ENCODE results near the gene MTCL1.

MTCL1 gene

DNA sequence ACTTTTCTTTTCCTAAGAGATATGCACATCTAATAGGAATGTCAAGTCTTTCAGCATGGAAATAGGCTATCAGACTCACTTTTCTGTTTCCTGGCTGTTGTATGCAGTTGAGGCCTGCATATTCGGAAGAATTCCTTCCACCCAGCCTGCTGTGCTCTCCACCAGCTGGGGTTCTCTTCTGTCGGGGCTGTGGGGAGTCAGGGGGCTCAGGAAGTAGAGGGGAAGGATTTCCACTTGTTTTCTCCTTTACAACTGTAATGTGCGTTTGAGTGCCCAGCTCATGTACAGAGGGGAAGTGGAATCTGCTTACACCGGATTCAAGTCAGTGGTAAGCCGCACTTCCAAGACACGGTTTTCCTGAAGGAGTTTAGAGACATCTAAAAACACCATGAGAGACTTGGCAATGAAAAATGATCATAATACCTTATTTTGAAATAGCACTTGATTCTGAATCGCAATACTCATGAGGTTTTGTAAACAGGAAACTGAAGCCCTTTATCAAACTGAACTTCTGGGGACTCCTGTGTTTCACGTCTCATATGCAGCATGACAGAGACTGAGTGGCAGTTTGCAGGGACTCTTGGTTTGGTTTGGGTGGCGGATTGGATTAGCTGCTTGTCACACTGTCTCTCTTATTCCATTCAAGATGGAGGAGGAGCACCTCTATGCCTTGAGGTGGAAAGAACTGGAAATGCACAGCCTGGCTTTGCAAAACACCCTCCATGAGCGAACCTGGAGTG lies 90.4 kb downstream of the MTCL1 start:
- no peak for DNase-seq

- DNase-seq, result no peak
Measured at GRCh38 chr18:8797206-8797605, 91.8 kb downstream of the MTCL1 start.

DNA sequence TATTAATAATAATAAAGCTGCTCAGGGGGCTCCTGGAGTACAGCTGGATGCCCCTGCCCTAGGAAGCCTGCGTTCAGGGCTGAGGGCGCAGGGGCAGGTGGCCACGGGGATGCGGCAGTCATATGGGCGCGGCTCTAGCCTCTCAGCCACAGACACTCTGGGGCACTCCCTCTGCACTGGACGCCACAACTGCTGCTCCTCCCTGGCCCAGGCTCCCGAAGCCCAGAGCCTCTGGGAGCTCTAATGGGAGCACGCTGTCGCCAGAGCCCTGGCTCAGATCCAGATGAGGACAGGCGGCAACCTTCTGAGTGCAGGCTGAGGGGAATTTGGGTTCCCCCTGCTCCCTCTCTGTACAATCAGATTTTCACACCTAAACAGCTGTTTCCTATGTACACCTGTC lies 93.6 kb downstream of the MTCL1 start:
- no peak for DNase-seq

DNA sequence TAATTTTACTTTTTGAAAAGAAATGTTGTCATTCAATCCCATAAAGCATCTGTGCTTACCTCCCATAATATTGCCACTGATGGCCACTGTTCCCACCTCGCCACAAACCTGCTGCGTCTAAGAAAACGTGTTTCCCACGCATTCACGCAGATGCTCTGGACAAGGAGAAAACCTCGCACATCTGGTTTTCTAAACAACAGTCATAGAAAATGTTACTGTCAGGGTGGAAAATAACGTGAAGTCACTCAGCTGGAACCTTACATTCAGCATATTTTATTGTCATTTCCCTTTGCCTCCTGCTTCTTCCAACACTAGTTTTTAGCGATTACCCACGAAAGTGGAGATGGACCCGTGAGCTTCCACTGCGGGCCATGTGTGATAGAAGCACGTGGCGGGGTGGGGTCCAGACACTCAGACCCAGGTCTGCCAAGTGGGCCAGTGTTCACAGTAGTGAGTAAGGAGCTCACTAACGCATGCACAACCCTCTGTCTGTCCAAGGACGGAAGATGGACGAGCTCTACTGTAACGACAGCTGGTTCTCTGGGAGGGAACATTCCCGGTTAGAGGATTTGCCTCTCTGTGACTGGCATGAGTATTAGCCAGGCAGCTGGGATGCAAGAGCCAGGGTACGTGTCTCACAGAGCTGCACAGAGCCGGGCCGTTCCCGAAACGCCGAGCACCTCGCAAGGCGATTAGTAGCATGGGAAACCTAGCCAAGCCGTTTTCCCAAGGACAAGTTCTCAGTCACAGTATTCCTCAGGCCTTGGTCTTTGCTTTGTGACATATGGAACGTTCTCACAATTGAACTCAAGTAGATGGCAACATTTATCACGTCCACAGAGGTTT lies 94.5 kb downstream of the MTCL1 start:
- no peak for DNase-seq

DNA sequence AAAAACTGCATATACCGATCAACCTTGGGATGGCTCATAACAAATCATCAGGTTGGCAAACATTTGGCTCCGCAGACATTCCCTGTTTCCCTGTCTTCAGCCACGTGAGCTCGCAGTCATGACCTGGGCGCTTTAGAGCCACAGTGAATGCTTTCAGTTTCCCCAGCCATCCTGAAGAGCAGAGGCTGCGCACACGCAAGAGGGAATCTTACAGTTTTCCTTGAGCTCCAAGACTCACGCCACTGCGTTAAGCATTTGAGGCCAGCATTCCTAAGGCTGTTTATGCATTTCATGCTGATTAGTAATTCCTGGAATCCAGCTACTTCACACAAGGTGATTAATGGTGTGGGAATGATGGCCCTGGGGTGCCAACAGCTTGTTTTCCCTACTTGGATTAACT lies 95.1 kb downstream of the MTCL1 start:
- DNase-seq, result peak; percentile 37 to 71

- DNase-seq, result no peak
Measured at GRCh38 chr18:8800876-8801262, 95.5 kb downstream of the MTCL1 start.

DNA sequence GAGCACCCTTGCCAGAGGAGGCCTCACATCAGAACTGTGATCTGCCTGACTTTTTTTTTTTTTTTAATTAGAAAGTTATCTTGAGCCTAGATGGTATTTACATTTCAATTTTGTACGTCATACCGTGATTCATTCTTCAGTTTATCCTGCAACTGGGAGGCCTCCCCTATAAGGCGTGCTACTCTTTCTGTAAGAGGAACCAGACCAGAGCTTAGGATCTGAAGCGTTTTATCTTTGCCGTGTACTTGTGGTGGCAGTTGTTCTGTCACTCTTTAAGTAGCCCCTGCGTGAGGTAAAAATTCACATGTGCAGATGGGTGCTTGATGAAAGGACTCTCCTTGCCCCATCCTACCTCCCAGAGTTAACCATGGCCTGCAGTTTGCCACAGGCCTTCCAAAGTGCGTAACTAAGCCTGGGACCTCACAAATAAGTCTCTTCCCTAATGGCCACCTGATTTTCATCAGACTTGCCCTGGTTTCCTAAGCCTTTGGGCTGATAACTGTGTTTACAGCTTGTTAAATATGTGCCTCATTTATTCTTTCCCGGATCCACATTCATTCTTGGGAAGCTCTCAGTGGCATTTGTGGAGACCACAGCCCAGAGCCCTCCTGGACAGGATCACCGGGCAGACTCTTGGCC lies 96.0 kb downstream of the MTCL1 start:
- DNase-seq, result no peak

GRCh38 chr18:8802017-8802672 lies 96.8 kb downstream of the MTCL1 start:
- DNase-seq, result no peak

DNA sequence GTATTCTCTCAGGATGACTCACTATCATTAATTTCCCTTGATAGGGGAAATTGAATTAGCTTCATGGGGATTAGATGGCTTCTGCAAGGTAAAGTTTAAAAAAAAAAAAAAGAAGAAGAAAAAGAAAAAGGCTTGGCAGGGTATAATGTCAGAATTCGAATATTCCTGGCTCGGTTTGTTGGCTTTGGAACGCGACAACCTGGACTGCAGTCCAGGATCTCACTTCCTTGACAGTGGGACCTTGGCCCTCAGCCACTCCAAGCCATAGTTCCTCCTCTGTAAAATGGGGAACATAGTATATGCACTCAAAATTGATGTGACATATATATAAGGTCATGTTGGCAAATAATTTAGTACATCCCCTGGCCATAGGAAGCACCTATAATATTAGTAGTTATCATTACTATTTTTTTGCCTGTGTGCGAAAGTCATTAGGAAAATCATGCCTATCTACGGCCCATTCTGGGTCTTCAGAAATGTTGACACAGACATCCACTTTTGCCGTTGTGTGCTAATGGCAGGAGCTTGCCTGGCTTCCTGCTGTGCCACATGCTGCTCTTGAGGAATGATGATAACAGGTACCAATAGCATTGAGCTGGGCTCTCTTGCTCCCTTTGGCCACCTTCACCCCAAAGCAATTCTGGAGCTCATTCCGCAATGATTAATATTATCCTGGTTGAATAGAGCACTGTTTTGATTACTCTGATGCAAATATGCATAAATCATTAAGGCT lies 97.9 kb downstream of the MTCL1 start:
- no peak for DNase-seq

DNA sequence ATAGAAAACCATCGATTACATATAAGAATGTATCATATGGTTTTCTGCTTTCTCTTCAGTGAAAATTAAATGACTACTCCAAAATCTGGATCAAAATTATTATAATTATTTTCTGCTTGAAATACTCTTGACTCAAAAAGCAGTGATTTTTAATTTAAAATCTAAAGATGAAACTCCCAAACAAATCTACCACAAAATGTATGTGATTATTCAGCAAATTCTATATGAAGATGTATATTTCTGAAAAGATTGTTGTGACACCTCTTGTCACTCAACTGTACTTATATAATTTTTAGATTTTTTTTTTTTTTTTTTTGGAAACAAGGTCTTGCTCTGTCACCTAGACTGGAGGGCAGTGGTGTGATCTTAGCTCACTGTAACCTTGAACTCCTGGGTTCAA lies 98.6 kb downstream of the MTCL1 start:
- no peak for DNase-seq

DNA sequence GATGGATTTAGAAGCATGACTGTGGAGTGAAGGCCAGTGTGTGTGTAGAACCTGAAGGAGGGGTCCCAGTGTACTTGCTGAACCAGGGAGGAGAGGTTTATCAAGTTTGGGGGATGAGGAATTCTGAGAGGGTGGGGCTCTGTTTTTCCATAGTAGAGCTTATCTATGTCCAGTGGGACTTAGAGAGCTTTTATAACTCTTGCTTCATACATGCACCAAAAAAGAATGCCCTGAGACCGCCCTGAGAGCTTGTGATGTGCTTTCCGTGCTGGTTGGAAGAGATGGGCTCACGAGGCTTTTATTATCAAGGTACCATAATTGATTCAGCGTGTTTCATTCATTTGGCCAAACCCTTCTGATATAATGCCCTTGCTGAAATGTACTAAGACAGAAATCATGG lies 100.2 kb downstream of the MTCL1 start:
- DNase-seq, result no peak

DNA sequence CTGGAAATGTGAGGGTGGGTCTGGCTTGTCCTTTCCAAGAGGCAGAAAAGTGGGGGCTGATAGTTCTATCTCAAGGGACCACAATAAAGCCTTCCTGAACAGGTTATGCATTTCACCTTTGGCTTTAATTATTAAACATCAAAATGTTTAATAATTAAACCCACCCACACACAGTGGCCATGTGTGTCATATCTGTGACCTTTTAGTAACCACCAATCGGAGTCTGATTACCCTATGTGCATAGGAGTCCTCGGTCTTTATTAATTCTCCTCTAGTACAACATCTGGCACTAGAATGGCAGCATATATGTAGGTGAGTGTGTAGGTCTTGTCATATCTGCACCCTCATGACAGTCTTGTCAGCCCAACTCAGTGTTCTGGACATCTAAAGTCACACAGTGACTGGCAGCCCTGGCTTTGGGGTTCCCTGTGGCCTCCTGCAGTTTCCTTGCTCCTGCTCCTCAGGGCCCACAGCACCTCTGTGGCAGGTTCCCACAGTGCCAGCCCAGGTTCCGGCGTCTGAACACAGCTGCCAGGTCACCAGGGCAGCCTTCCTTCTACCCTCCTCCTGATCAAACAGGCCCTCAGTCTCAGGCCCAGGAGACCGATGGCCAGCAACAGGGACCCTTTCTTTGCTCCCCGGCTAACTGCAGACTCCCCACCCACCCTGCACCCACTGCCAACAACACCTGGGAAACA lies 100.9 kb downstream of the MTCL1 start:
- no peak for DNase-seq

GRCh38 chr18:8806798-8807487 lies 101.6 kb downstream of the MTCL1 start:
- DNase-seq, result no peak

DNA sequence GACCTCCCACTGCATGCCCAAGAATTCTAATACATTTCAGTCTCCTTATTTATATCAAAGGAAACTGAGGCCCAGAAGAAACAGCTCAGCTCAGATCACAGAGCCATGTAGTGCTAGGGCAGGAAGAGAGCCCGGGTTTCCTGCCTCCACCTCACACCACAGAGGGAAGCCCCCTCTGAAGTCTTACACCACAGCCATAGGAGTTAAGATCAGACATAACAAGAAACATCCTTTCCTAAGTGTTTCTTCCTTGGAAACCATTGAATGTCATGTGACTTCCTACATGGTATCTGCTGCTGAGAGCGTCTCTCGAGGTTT lies 102.1 kb downstream of the MTCL1 start:
- no peak for DNase-seq

GRCh38 chr18:8808001-8808400 lies 102.6 kb downstream of the MTCL1 start:
- DNase-seq, result no peak

DNA sequence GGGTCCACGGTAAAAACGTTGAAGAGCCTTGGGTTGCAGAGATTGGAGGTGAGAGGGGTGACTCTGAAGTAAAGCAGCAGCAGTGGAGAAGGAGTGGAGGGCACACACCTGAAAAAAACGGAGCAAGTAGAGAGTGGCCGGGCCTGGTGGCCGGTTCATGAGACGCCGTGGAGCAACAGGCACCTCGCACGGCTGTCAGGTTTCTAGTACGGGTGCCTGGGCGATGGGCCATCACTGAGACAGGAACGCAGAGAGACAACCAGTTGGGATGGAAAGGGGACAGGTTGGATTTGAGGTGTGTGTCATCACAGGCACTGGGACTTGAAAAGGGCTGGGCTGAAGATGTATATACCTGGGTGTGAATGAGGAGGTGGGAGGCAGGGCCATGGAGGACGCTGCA lies 104.2 kb downstream of the MTCL1 start:
- no peak for DNase-seq

GRCh38 chr18:8810157-8810556 lies 104.8 kb downstream of the MTCL1 start:
- DNase-seq, result no peak

GRCh38 chr18:8811115-8811514 lies 105.8 kb downstream of the MTCL1 start:
- no peak for DNase-seq

DNA sequence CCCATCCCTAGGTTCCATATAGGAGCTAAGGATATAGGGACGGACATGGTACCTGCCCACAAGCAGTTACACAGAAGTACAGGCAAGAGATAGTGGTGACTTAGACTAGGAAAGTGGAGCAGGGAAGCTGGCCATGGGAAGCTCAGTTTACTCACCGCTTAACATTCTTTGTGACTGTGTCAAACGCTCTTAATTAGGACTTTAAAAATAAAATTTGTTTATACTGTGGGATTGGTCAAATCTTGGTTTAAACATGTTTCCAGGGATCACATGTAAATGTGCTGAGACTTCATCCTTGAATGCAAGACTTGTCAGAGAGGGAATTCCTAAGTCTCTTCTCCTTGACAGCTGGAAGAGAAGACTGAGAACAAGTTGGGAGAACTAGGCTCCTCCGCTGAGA lies 107.3 kb downstream of the MTCL1 start:
- DNase-seq, result no peak

DNA sequence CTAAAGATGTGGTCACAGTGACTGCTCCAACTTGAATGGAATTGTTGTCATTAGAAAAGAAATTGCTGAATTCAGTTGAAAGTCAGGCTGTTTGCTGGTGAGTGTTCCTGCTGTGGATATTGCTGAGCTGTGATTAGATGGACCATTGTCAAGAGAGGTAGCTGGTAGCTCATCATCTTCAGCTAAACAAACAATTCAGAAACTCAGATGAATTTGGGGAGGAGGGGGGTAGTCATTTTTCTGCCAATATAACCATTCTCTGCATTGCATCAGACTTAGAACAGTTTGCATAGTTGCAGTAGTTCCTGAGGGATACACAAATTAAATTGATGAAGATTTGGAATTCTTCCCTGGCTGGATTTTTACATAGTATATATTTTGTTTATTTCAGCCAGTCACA lies 108.3 kb downstream of the MTCL1 start:
- DNase-seq, result no peak

DNA sequence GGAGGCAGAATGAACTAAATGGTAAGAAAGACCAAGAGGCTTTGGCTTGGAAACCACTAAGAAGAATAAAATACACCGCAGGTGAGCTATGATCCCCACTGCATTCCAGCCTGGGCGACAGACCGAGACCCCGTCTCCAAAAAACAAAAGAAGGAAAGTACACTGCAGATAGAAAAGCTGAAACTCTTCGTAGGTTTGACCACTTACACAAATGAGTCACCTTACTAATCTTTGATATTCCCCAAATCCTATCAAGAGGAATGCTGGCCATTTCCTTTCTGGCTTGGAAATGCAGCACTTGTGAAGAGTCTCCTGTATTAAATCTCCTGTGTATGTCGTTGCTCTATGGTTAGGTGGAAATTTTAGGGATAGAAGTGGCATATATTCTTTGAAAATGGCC lies 108.8 kb downstream of the MTCL1 start:
- no peak for DNase-seq

DNA sequence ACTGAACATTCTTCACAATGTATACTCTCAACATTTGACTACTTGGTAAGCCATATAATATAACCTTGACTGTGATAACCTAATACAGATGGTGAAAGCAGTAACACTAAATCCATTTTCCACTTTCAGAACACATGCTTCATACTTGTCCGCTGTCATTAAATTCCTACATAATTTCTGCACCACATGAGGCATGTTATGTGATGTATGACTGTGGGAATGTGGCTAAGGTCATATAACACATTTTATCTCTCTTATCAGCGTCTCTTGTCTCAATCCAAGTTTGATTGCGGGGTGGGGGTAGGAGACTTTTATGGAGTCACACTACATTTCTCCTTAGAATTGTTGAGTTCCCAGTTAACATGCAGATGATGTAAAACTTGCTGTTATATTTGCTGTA lies 110.9 kb downstream of the MTCL1 start:
- DNase-seq, result no peak

All from SW 1271 (cell line).